Erythroblast (primary cell): ENCODE measurements around the gene STXBP4.

Experiments
- GATA1 ChIP-seq: IDR thresholded peaks from 2 replicates; pipeline ENCODE4 v1.6.1; 2011; ENCODE audit warnings: low read depth, mild to moderate bottlenecking, control low read depth, low read length, moderate library complexity
- POLR2A ChIP-seq: IDR thresholded peaks from 2 replicates; pipeline ENCODE4 v1.6.1; 2011; ENCODE audit warnings: mild to moderate bottlenecking, low read length

DNA sequence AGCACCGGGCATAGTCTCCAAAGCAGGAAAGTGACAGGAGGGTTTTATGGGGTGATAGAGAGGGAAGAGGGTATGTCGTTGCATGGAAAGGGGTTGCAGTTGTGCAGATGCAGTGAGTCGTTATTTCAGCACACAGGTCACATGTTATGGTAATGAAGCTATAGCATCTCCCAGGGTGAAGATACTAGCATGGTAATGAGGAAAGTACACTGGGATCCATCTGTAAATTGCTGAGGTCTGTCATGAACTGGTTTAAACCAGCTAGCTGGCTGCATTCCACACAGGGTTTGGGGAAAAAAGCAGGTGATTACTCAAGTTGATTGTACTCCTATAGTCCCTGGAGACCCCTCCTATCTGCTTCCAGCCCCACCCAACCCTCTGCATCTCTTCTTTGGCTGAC is 11.8 kb upstream of the STXBP4 start:
- TF ChIP-seq POLR2A (no peak), GATA1 (no peak)
